Loucy (cell line): ENCODE measurements around the gene LACTB.

Experiments used
- H2AFZ ChIP-seq: fragments of 200-600 bp; sonication (generic); 2 replicates; pipeline ENCODE4 v1.6.0; 2016; ENCODE audit warnings: antibody characterized with exemption, mild to moderate bottlenecking, low read length, moderate library complexity
- H3F3A ChIP-seq: fragments of 200-600 bp; 2 replicates; pipeline ENCODE4 v1.6.0; 2016; ENCODE audit warnings: antibody characterized with exemption, low read depth, mild to moderate bottlenecking
- H3K27me3 ChIP-seq: fragments of 200-600 bp; sonication (generic); 2 replicates; pipeline ENCODE4 v1.6.1; 2014; ENCODE audit warnings: low read length, mild to moderate bottlenecking; ENCODE audit not compliant: insufficient read depth, poor library complexity, severe bottlenecking
- H3K36me3 ChIP-seq: fragments of 200-600 bp; sonication (generic); 2 replicates; pipeline ENCODE4 v1.6.1; 2016; ENCODE audit warnings: low read length; ENCODE audit not compliant: insufficient read depth
- H3K4me1 ChIP-seq: fragments of 200-600 bp; sonication (generic); 2 replicates; pipeline ENCODE4 v1.5.1; 2014; ENCODE audit warnings: low read length, mild to moderate bottlenecking; ENCODE audit not compliant: insufficient read depth, poor library complexity, severe bottlenecking
- H3K4me2 ChIP-seq: fragments of 200-600 bp; sonication (generic); 2 replicates; pipeline ENCODE4 v1.6.0; 2014; ENCODE audit warnings: antibody characterized with exemption, low read length, low read depth, mild to moderate bottlenecking; ENCODE audit not compliant: poor library complexity, severe bottlenecking
- H3K4me3 ChIP-seq: fragments of 200-600 bp; sonication (generic); 2 replicates; pipeline ENCODE4 v1.5.1; 2014; ENCODE audit warnings: low read length, mild to moderate bottlenecking, mixed read lengths; ENCODE audit not compliant: poor library complexity, severe bottlenecking
- H3K79me2 ChIP-seq: fragments of 200-600 bp; sonication (generic); 2 replicates; pipeline ENCODE4 v1.6.1; 2014; ENCODE audit warnings: low read length; ENCODE audit not compliant: insufficient read depth
- H3K9ac ChIP-seq: fragments of 200-600 bp; sonication (generic); 2 replicates; pipeline ENCODE4 v1.6.0; 2014; ENCODE audit warnings: mild to moderate bottlenecking, low read depth, low read length, moderate library complexity; ENCODE audit not compliant: poor library complexity, severe bottlenecking
- H3K9me2 ChIP-seq: fragments of 200-600 bp; sonication (generic); replicated peaks from 2 replicates; pipeline ENCODE4 v1.6.1; 2016; ENCODE audit warnings: low read depth, low read length, mixed read lengths
- H3K9me3 ChIP-seq: fragments of 200-600 bp; sonication (generic); 2 replicates; pipeline ENCODE4 v1.6.1; 2014; ENCODE audit warnings: mild to moderate bottlenecking, antibody characterized with exemption, low read length, low read depth; ENCODE audit not compliant: insufficient read depth
- H4K20me1 ChIP-seq: fragments of 200-600 bp; sonication (generic); 2 replicates; pipeline ENCODE4 v1.6.0; 2014; ENCODE audit warnings: antibody characterized with exemption, low read length, mild to moderate bottlenecking; ENCODE audit not compliant: insufficient read depth, poor library complexity, severe bottlenecking
- CTCF ChIP-seq: fragments of 200-600 bp; sonication (generic); conservative IDR thresholded peaks from 2 replicates; pipeline ENCODE4 v1.5.1; 2014; ENCODE audit warnings: mild to moderate bottlenecking, antibody characterized with exemption, low read length
- EZH2phosphoT487 ChIP-seq: fragments of 200-600 bp; IDR thresholded peaks from 2 replicates; pipeline ENCODE4 v1.6.1; 2018; ENCODE audit warnings: antibody characterized with exemption, mild to moderate bottlenecking, moderate library complexity, borderline replicate concordance

The LACTB gene

GRCh38 chr15:63145426-63145825 is 23.8 kb downstream of the LACTB start:
- no peaks in the 10 kb centered on the region for H3K27me3 ChIP-seq
- no peak overlapping the region for H2AFZ ChIP-seq
- no peaks in the 10 kb centered on the region for H3K9me3 ChIP-seq
- no peaks in the 10 kb centered on the region for H3F3A ChIP-seq
- TF ChIP-seq CTCF (no peak), EZH2phosphoT487 (no peak)
- no peak overlapping the region for H3K4me3 ChIP-seq
- no peaks in the 10 kb centered on the region for H4K20me1 ChIP-seq
- H3K9me2 ChIP-seq = no peaks in the 10 kb centered on the region
- no peaks in the 10 kb centered on the region for H3K36me3 ChIP-seq
- no peak overlapping the region for H3K4me2 ChIP-seq
- H3K4me1 ChIP-seq = no peaks in the 10 kb centered on the region
- H3K79me2 ChIP-seq = no peaks in the 10 kb centered on the region
- H3K9ac ChIP-seq = no peak overlapping the region

GRCh38 chr15:63146684-63147083 is 25.0 kb downstream of the LACTB start:
- Histone ChIP-seq H3K9me3 (no peaks in the 10 kb centered on the region), H3K9ac (no peak overlapping the region), H3K4me3 (no peak overlapping the region), H2AFZ (no peak overlapping the region), H4K20me1 (no peaks in the 10 kb centered on the region), H3K36me3 (no peaks in the 10 kb centered on the region), H3K27me3 (no peaks in the 10 kb centered on the region), H3K4me1 (no peaks in the 10 kb centered on the region), H3F3A (no peaks in the 10 kb centered on the region), H3K4me2 (no peak overlapping the region), H3K79me2 (no peaks in the 10 kb centered on the region), H3K9me2 (no peaks in the 10 kb centered on the region)
- TF ChIP-seq EZH2phosphoT487 = no peak
- TF ChIP-seq CTCF = peak; percentile 35; the same call in 1 of the 2 replicates

GRCh38 chr15:63151665-63152064 is 30.0 kb downstream of the LACTB start:
- H3K9me3 ChIP-seq = no peaks in the 10 kb centered on the region
- no peak overlapping the region for H3K4me2 ChIP-seq
- H3K36me3 ChIP-seq = peaks cover 6% of the 10 kb centered on the region
- TF ChIP-seq CTCF (no peak), EZH2phosphoT487 (no peak)
- no peak overlapping the region for H3K4me3 ChIP-seq
- H3K79me2 ChIP-seq = peaks cover 21% of the 10 kb centered on the region
- H3K9me2 ChIP-seq = no peaks in the 10 kb centered on the region
- peaks cover 15% of the 10 kb centered on the region for H3K4me1 ChIP-seq
- H3K27me3 ChIP-seq = peaks cover 4% of the 10 kb centered on the region
- H2AFZ ChIP-seq = no peak overlapping the region
- no peak overlapping the region for H3K9ac ChIP-seq
- H3F3A ChIP-seq = no peaks in the 10 kb centered on the region
- peaks cover 9% of the 10 kb centered on the region for H4K20me1 ChIP-seq
